CD14-positive monocyte (primary cell): ENCODE measurements around the gene KAZN. TPM values are rescaled to one million over a fixed set of nuclear protein-coding genes. Genes with fewer than 3 reads are reported as not detected.

Source experiments
- DNase-seq, 3 donors: peaks; one replicate each; pipeline ENCODE4 v3.0.0-alpha.2; 2011 to 2022
- H2AFZ ChIP-seq: 2 replicates; pipeline ENCODE4 v1.6.0; 2012; ENCODE audit warnings: mild to moderate bottlenecking, low read depth, low read length, inconsistent platforms; ENCODE audit not compliant: insufficient read depth, poor library complexity, severe bottlenecking
- H3K27ac ChIP-seq, 2 donors: 1 replicate in 1 of 2; 2 replicates in 1 of 2; pipeline ENCODE4 v1.5.1; 2012 to 2013; ENCODE audit warnings: low read length in 2 of 2, control low read depth in 1 of 2, inconsistent platforms in 1 of 2, low read depth in 1 of 2, mild to moderate bottlenecking in 1 of 2
- H3K27me3 ChIP-seq, 2 donors: one replicate each; pipeline versions ENCODE4 v1.6.0 to v1.6.1; 2011 to 2013; ENCODE audit warnings: low read length in 2 of 2; ENCODE audit not compliant: control insufficient read depth in 2 of 2, insufficient read depth in 2 of 2
- H3K36me3 ChIP-seq, 2 donors: replicated peaks in 1 of 2; 1 replicate in 1 of 2; 2 replicates in 1 of 2; pipeline versions ENCODE4 v1.5.1 to v1.6.1; 2012 to 2013; ENCODE audit warnings: low read length in 2 of 2, control low read depth in 1 of 2, inconsistent platforms in 1 of 2, mild to moderate bottlenecking in 1 of 2; ENCODE audit not compliant: insufficient read depth in 2 of 2, control insufficient read depth in 1 of 2
- H3K4me1 ChIP-seq, 2 donors: 1 replicate in 1 of 2; 2 replicates in 1 of 2; pipeline versions ENCODE4 v1.5.1 to v1.6.1; 2012 to 2013; ENCODE audit warnings: low read length in 2 of 2, control low read depth in 1 of 2, inconsistent platforms in 1 of 2, mild to moderate bottlenecking in 1 of 2, moderate library complexity in 1 of 2; ENCODE audit not compliant: insufficient read depth in 2 of 2, control insufficient read depth in 1 of 2
- H3K4me2 ChIP-seq: replicated peaks from 2 replicates; pipeline ENCODE3; 2012; ENCODE audit warnings: low read length, moderate library complexity, mild to moderate bottlenecking; ENCODE audit not compliant: poor library complexity, severe bottlenecking; ENCODE audit errors: extremely low read depth
- H3K4me3 ChIP-seq, 3 experiments: fragments of 200-600 bp in 1 of 3; sonication (generic) in 1 of 3; replicated peaks in 1 of 3; 1 replicate in 2 of 3; 2 replicates in 1 of 3; pipeline ENCODE4 v1.5.1; 2011 to 2013; ENCODE audit warnings: low read length in 3 of 3, mild to moderate bottlenecking in 3 of 3, control low read depth in 2 of 3, low read depth in 2 of 3, inconsistent platforms in 1 of 3, moderate library complexity in 1 of 3
- H3K79me2 ChIP-seq: 2 replicates; pipeline ENCODE4 v1.6.0; 2012; ENCODE audit warnings: mild to moderate bottlenecking, control low read depth, inconsistent platforms, low read length, moderate library complexity; ENCODE audit not compliant: insufficient read depth
- H3K9ac ChIP-seq: 2 replicates; pipeline ENCODE4 v1.6.0; 2017; ENCODE audit warnings: low read length, mild to moderate bottlenecking; ENCODE audit not compliant: insufficient read depth, poor library complexity, severe bottlenecking
- H3K9me3 ChIP-seq, 2 donors: replicated peaks in 1 of 2; 1 replicate in 1 of 2; 2 replicates in 1 of 2; pipeline versions ENCODE4 v1.5.1 to v1.6.1; 2012 to 2013; ENCODE audit warnings: low read length in 2 of 2, control low read depth in 1 of 2; ENCODE audit not compliant: control insufficient read depth in 1 of 2, insufficient read depth in 1 of 2
- H4K20me1 ChIP-seq: 2 replicates; pipeline ENCODE4 v1.6.0; 2012; ENCODE audit warnings: mild to moderate bottlenecking, low read length, control low read depth, moderate library complexity; ENCODE audit not compliant: insufficient read depth
- H3K27ac Mint-ChIP-seq, 7 donors: one replicate each; pipeline ENCODE4 v1.8.0; 2020; ENCODE audit warnings: mild to moderate bottlenecking in 7 of 7, mixed read lengths in 7 of 7, moderate library complexity in 6 of 7, inconsistent platforms in 2 of 7
- H3K27me3 Mint-ChIP-seq, 3 donors: one replicate each; pipeline ENCODE4 v1.8.0; 2021 to 2022; ENCODE audit warnings: low read depth in 3 of 3, mild to moderate bottlenecking in 3 of 3, mixed read lengths in 3 of 3, moderate library complexity in 3 of 3, inconsistent platforms in 1 of 3
- H3K36me3 Mint-ChIP-seq, 2 donors: one replicate each; pipeline ENCODE4 v1.8.0; 2020; ENCODE audit warnings: mixed read lengths in 2 of 2, inconsistent platforms in 1 of 2, mild to moderate bottlenecking in 1 of 2
- H3K4me1 Mint-ChIP-seq: one replicate; pipeline ENCODE4 v1.8.0; 2020; ENCODE audit warnings: mild to moderate bottlenecking, mixed read lengths
- H3K4me3 Mint-ChIP-seq, 2 donors: one replicate each; pipeline ENCODE4 v1.8.0; 2020; ENCODE audit warnings: mild to moderate bottlenecking in 2 of 2, mixed read lengths in 2 of 2, moderate library complexity in 1 of 2
- H3K9me3 Mint-ChIP-seq, 7 donors: one replicate each; pipeline ENCODE4 v1.8.0; 2020 to 2022; ENCODE audit warnings: mixed read lengths in 7 of 7, mild to moderate bottlenecking in 6 of 7, moderate library complexity in 6 of 7, inconsistent platforms in 2 of 7
- WGBS: methylation state at CpG from one replicate; pipeline ENCODE4 v1.1.5; 2013; ENCODE audit warnings: missing lambda C conversion rate; ENCODE audit not compliant: insufficient coverage; 5-methylcytosine and 5-hydroxymethylcytosine counted together
- intact Hi-C, 2 donors: fragments of 100-400 bp; cut with micrococcal nuclease; formaldehyde crosslinking; loops; one replicate each; pipeline versions ENCODE4 v1.15.0 to v1.15.1; 2023
- polyA plus RNA-seq, 3 donors: library from polyadenylated mRNA; depleted of rRNA in 1 of 3; unstranded in 2 of 3; stranded (reverse) in 1 of 3; fragments of 300-500 nt in 2 of 3; fragments of >200 nt in 1 of 3; fragmentation: Illumina TruSeq in 2 of 3; gene quantifications; 1 replicate in 2 of 3; 2 replicates in 1 of 3; pipeline ENCODE4 v1.2.3, GENCODE V29; 2012 to 2021
- TF ChIP-seq, protein P1 (sequence below): fragments of 200-600 bp; IDR thresholded peaks from one replicate; pipeline ENCODE4 v1.8.0; 2022; ENCODE audit warnings: antibody characterized with exemption, mild to moderate bottlenecking

Gene KAZN
- polyA plus RNA-seq, 3 donors: not detected

- H3K9me3 ChIP-seq: no peaks in the 10 kb centered on the region
- H3K4me1 ChIP-seq: no peaks in the 10 kb centered on the region
- no peaks in the 10 kb centered on the region for H4K20me1 ChIP-seq
- no peak for DNase-seq
- no peak overlapping the region for H3K4me3 Mint-ChIP-seq
- TF ChIP-seq, protein P1, sequence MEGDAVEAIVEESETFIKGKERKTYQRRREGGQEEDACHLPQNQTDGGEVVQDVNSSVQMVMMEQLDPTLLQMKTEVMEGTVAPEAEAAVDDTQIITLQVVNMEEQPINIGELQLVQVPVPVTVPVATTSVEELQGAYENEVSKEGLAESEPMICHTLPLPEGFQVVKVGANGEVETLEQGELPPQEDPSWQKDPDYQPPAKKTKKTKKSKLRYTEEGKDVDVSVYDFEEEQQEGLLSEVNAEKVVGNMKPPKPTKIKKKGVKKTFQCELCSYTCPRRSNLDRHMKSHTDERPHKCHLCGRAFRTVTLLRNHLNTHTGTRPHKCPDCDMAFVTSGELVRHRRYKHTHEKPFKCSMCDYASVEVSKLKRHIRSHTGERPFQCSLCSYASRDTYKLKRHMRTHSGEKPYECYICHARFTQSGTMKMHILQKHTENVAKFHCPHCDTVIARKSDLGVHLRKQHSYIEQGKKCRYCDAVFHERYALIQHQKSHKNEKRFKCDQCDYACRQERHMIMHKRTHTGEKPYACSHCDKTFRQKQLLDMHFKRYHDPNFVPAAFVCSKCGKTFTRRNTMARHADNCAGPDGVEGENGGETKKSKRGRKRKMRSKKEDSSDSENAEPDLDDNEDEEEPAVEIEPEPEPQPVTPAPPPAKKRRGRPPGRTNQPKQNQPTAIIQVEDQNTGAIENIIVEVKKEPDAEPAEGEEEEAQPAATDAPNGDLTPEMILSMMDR: no peak
- intact Hi-C loops: no loop called here
- H3K9ac ChIP-seq: no peak overlapping the region
- no peaks in the 10 kb centered on the region for H3K79me2 ChIP-seq
- no peaks in the 10 kb centered on the region for H3K9me3 Mint-ChIP-seq
- H3K27me3 Mint-ChIP-seq: peaks cover 4 to 13% (median 4%) of the 10 kb centered on the region in 3 donors
- H3K27ac ChIP-seq: no peak overlapping the region
- no peaks in the 10 kb centered on the region for H3K36me3 ChIP-seq
- no peak overlapping the region for H3K4me2 ChIP-seq
- H3K4me3 ChIP-seq: no peak overlapping the region
- H3K27ac Mint-ChIP-seq: no peak overlapping the region
- H3K36me3 Mint-ChIP-seq: no peaks in the 10 kb centered on the region
- 34% methylated on average over 5 of the region's 7 CpGs for WGBS
- H3K4me1 Mint-ChIP-seq: no peaks in the 10 kb centered on the region
- no peak overlapping the region for H2AFZ ChIP-seq
- no peaks in the 10 kb centered on the region for H3K27me3 ChIP-seq
Measured at GRCh38 chr1:14693949-14694348, 95.5 kb downstream of the KAZN start.

DNA sequence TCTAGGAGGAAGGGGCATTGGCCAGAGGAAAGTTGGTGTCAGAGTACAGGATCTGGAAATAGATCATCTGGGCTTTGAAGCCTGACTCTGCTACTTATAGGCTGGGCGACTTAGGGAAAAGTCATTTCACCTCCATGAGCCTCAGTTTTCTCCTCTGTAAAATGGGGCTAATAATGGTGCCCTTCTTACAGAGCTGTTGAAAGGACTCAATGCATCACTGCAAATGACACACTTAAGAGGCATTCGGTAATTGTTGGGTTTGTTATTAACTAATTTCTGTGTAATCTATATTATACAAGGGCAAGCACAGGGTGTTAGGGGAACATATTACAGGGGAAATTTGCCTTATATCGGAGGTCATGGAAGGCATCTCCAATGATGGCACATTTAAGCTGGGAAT, 96.1 kb downstream of the KAZN start:
- H3K27ac ChIP-seq: no peak overlapping the region
- H3K36me3 Mint-ChIP-seq: no peaks in the 10 kb centered on the region
- TF ChIP-seq, protein P1: no peak
- intact Hi-C loops: no loop called here
- H3K36me3 ChIP-seq: no peaks in the 10 kb centered on the region
- no peak overlapping the region for H3K4me3 Mint-ChIP-seq
- H3K4me3 ChIP-seq: no peak overlapping the region
- H3K9me3 Mint-ChIP-seq: no peaks in the 10 kb centered on the region
- H3K9ac ChIP-seq: no peak overlapping the region
- H3K4me2 ChIP-seq: no peak overlapping the region
- H3K27ac Mint-ChIP-seq: no peak overlapping the region
- H4K20me1 ChIP-seq: no peaks in the 10 kb centered on the region
- no peaks in the 10 kb centered on the region for H3K27me3 ChIP-seq
- no peaks in the 10 kb centered on the region for H3K4me1 Mint-ChIP-seq
- no peaks in the 10 kb centered on the region for H3K9me3 ChIP-seq
- no peak for DNase-seq
- no peaks in the 10 kb centered on the region for H3K4me1 ChIP-seq
- H2AFZ ChIP-seq: no peak overlapping the region
- peaks cover 3 to 13% (median 4%) of the 10 kb centered on the region in 3 donors for H3K27me3 Mint-ChIP-seq
- no peaks in the 10 kb centered on the region for H3K79me2 ChIP-seq
- WGBS: 100% methylated on average over 2 of the region's 3 CpGs
